Activated CD8-positive, alpha-beta memory T cell treated with anti-CD3 and anti-CD28 coated beads, Interleukin-2, amount 50 U/mL, for 24 hours (primary cell): ENCODE results near the gene GLB1L3.
"Not testable (repeated sequence)": the region's sequence is repeated elsewhere in the genome, so short reads cannot be mapped to it uniquely, and the experiment has no call there.

ENCODE experiments used
- DNase-seq: peaks from one replicate; pipeline ENCODE4 v3.0.0-alpha.2; 2020; ENCODE audit errors: extremely low read depth

GLB1L3 gene

GRCh38 chr11:134275188-134275533, 1.0 kb upstream of the GLB1L3 start:
- DNase-seq = no peak

- DNase-seq = no peak
These were observed 410 bp downstream of the GLB1L3 start for GRCh38 chr11:134276396-134277182.

DNA sequence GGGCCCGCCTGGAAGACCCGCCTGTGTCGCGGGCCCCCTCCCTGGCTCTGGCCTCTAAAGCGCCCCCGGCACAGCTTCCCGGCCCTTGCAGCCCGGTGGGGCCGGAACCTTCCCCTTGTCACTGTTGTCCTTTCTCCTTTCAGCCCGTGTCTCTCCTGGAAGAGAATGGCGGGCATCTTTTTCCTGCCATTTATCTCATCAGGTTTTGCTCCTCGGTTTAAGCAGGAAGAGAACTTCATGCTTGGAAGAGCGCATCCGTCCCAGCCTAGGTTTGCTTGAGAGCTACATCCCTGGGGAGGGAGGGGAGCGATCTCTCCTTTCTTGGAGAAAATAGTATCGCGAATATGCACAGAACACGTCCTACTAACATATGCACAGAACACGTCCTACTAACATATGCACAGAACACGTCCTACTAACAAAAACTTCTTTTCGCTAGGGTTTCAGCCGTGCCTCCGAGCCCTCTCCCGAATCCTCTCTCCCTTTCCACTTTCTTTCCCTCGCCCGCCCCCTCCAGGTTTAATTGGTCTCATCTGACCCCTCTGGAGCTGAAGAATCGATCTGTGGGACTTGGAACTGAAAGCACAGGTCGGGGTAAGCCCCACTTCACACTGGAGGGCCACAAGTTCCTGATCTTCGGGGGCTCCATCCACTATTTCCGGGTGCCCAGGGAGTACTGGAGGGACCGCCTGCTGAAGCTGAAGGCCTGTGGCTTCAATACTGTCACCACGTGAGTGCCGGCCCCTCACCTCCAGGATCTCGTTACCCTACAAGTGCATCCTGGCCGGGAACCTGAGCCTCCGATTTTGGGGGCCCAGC, 1.2 kb downstream of the GLB1L3 start:
- DNase-seq = no peak

DNA sequence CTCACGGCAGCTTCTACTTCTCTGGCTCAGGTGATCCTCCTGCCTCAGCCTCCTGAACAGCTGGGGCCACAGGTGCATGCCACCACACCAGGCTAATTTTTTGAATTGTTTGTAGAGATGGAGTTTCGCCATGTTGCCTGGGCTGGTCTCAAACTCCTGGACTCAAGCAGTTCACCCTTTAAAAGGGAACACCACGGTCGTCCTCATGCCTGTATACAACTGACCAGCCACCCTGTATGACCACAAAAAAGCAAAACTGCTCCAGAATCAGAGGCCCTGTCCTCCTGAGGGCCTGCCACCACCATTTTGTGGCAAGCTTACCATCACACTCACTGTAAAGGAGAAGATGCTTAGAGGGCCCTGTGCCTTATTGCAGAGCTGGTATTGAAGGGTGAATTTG, 2.2 kb downstream of the GLB1L3 start:
- DNase-seq = no peak

- DNase-seq = not testable (repeated sequence)
These were observed 5.5 kb downstream of the GLB1L3 start for GRCh38 chr11:134281635-134282034.

GRCh38 chr11:134282121-134283045, 6.2 kb downstream of the GLB1L3 start:
- no peak for DNase-seq

GRCh38 chr11:134283461-134284230, 7.5 kb downstream of the GLB1L3 start:
- DNase-seq = no peak

- not testable (repeated sequence) for DNase-seq
These were observed 8.2 kb downstream of the GLB1L3 start for GRCh38 chr11:134284349-134284748.

- DNase-seq = no peak
These were observed 11.4 kb downstream of the GLB1L3 start for GRCh38 chr11:134287561-134287960.

- DNase-seq = no peak
These were observed 12.3 kb downstream of the GLB1L3 start for GRCh38 chr11:134288486-134288885.

DNA sequence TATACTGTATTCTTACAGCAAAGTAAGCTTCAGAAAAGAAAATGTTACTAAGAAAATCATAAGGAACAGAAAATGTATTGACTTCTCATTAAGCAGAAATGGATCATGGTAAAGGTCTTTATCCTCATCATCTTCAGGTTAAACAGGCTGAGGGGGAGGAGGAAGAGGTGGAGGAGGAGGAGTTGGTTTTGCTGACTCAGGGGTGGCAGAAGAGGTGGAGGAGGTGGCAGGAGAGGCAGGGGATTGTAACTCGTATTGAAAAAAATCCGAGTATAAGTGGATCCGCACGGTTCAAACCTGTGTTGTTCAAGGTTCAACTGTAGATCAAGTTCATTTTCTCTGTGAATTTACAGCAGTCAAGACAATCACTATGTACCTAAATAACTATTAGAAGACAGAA, 13.0 kb downstream of the GLB1L3 start:
- no peak for DNase-seq

DNA sequence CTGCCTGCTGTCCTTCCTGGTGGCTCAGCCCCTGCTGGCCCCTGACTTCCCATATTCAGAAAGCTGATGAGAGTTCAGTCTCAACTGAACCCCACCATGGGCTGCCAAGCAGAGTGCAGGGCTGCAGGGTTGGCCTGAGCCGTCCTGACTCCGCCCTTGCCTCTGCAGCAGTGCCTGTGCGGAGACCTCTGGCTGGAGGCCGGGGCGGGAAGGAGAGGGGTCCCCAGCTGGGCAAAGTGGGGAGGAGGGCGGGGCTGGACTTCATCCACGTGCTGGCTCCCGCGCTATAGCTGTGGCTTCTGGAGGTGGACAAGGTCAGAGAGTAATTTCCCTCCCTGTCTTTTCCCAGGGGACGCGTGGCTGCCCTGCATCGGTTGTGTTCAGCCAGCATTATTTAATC, 13.6 kb downstream of the GLB1L3 start:
- DNase-seq = no peak

GRCh38 chr11:134290646-134291045, 14.5 kb downstream of the GLB1L3 start:
- DNase-seq = no peak

DNA sequence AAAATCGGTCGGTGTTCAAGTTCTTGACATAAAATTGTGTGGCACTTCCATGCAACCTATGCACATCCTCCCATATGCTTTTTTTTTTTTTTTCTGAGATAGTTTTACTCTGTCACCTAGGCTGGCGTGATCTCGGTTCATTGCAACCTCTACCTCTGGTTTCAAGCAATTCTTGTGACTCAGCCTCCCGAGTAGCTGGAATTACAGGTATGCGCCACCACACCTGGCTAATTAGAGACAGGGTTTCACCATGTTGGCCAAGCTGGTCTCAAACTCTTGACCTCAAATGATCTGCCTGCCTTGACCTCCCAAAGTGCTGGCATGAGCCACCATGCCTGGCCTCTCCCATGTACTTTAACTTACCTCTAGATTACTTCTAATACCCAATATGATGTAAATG, 15.0 kb downstream of the GLB1L3 start:
- DNase-seq = no peak

GRCh38 chr11:134292661-134293060, 16.5 kb downstream of the GLB1L3 start:
- no peak for DNase-seq

- DNase-seq = no peak
These were observed 17.2 kb downstream of the GLB1L3 start for GRCh38 chr11:134293119-134294113.

DNA sequence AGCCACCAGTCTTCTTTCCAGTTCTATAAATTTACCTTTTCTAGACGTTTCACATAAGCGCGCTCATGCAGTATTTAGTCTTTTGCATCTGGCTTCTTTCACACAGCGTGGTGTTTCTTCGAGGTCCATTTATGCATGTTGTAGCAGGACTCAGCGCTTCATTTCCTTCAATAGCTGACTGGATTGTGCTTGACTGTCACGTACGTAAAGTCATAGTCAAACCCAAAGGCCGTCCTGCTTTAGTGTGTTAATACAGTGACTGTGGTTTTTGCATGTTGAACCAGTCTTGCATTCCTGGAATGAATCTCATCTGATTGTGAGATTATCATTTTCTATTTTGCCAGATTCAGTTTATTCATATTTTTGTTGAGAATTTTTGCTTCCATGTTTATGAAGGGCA, 18.5 kb downstream of the GLB1L3 start:
- no peak for DNase-seq

DNA sequence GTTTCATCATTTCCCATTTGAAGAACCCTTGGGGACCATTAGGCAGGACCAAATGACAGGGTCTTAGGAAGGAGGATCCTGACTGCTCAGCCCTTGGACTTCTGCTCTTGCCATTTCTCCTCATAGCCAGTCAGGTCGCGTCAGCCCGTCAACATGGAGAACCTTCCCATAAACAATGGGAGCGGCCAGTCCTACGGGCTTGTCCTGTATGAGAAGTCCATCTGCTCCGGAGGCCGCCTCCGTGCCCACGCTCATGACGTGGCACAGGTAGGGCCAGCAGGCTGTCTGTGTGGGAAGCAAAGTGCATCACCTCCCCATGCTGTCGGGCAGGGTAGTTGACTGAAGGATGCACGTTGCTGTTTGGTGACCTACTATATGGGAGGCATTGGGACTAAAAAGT, 36.0 kb downstream of the GLB1L3 start:
- no peak for DNase-seq

DNA sequence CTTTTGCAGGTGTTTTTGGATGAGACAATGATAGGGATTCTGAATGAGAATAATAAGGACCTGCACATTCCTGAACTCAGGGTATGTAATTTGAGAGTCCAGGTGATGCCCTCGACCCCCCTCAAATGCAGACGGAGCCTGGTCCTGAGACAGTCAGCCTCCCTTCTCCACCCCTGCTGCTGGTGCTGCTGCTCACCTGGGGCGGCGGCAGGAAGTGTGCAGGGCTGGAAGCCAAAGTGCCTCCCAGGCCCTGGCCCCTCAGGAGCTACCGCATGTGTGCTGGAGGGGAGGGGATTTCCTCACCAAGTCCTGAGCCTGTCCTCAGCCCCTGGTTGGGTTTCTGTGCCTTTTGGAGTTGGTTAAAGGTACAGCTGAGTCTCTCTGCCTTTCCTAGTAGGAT, 36.6 kb downstream of the GLB1L3 start:
- DNase-seq = no peak

GRCh38 chr11:134313379-134313778, 37.2 kb downstream of the GLB1L3 start:
- DNase-seq = no peak
